Omental fat pad (tissue), 4 donors: ENCODE data around the gene DOCK3. TPM values are rescaled to one million over a fixed set of nuclear protein-coding genes. Genes with fewer than 3 reads are reported as not detected.
"Not testable (repeated sequence)": the region's sequence is repeated elsewhere in the genome, so short reads cannot be mapped to it uniquely, and the experiment has no call there.

Experiments
- ATAC-seq: fragments of 150-250 bp; one replicate; pipeline ENCODE4 v1.9.1; 2016; ENCODE audit warnings: mild to moderate bottlenecking, moderate library complexity; ENCODE audit not compliant: low FRiP score
- DNase-seq: peaks from one replicate; pipeline ENCODE4 v3.0.0-alpha.2; 2019; ENCODE audit warnings: low spot score
- CTCF ChIP-seq, 3 donors: fragments of 450-650 bp; IDR thresholded peaks; one replicate each; pipeline ENCODE4 v1.5.1; 2016 to 2017; ENCODE audit warnings: antibody characterized with exemption in 3 of 3, mild to moderate bottlenecking in 3 of 3, moderate library complexity in 2 of 3
- total RNA-seq, 4 donors: library from RNA; depleted of rRNA; stranded (reverse); fragments of >200 nt; gene quantifications; one replicate each; pipeline ENCODE4 v1.1.0, GENCODE V29; 2016

The DOCK3 gene
- total RNA-seq, 4 donors from 2014 or later, result 0.16 to 2.5 (median 1.4) TPM

GRCh38 chr3:50950591-50950990, 275.9 kb downstream of the DOCK3 start:
- no peak for ATAC-seq
- no peak for TF ChIP-seq CTCF (IDR thresholded peaks at IDR 0.05)
- DNase-seq, result no peak

GRCh38 chr3:50953825-50954414, 279.2 kb downstream of the DOCK3 start:
- DNase-seq (no peak), ATAC-seq (no peak)
- TF ChIP-seq CTCF (IDR thresholded peaks at IDR 0.05), result no peak

GRCh38 chr3:50961386-50961785, 286.7 kb downstream of the DOCK3 start:
- no peak for TF ChIP-seq CTCF (IDR thresholded peaks at IDR 0.05)
- ATAC-seq (no peak), DNase-seq (no peak)

- no peak for TF ChIP-seq CTCF (IDR thresholded peaks at IDR 0.05)
- ATAC-seq, result no peak
- no peak for DNase-seq
Measured at GRCh38 chr3:50971487-50971924, 296.8 kb downstream of the DOCK3 start.

GRCh38 chr3:50972029-50972428, 297.3 kb downstream of the DOCK3 start:
- TF ChIP-seq CTCF (IDR thresholded peaks at IDR 0.05), result no peak
- DNase-seq (no peak), ATAC-seq (no peak)

GRCh38 chr3:50978586-50978985, 303.9 kb downstream of the DOCK3 start:
- DNase-seq, ATAC-seq: not testable (repeated sequence)

- DNase-seq, result no peak
- no peak for TF ChIP-seq CTCF (IDR thresholded peaks at IDR 0.05)
Measured at GRCh38 chr3:50978991-50979667, 304.4 kb downstream of the DOCK3 start.

More at GRCh38 chr3:50978991-50979667, 304.4 kb downstream of the DOCK3 start:
- no peak for ATAC-seq
